NB4 (cell line): Measurements from ENCODE around the gene TREML1.

Source experiments
- DNase-seq: peaks from one replicate; pipeline ENCODE4 v3.0.0; 2010; ENCODE audit warnings: low read depth
- H3K4me3 ChIP-seq: one replicate; pipeline ENCODE4 v1.5.1; 2011; ENCODE audit warnings: mild to moderate bottlenecking, low read depth, low read length, moderate library complexity
- CTCF ChIP-seq: IDR thresholded peaks from one replicate; pipeline ENCODE4 v1.5.1; 2012; ENCODE audit warnings: low read depth, low read length
- MAX ChIP-seq: IDR thresholded peaks from 2 replicates; pipeline ENCODE4 v1.6.1; 2011; ENCODE audit warnings: low read depth, low read length
- MYC ChIP-seq: IDR thresholded peaks from 2 replicates; pipeline ENCODE4 v1.6.1; 2011; ENCODE audit warnings: low read depth, low read length
- POLR2A ChIP-seq: IDR thresholded peaks from 2 replicates; pipeline ENCODE4 v1.6.1; 2011; ENCODE audit warnings: mild to moderate bottlenecking; ENCODE audit not compliant: insufficient read length; ENCODE audit errors: extremely low read depth

Gene TREML1

GRCh38 chr6:41136911-41137310, 17.2 kb downstream of the TREML1 start:
- TF ChIP-seq MYC (no peak), CTCF (no peak), POLR2A (no peak), MAX (no peak)
- DNase-seq, result no peak
- no peak overlapping the region for H3K4me3 ChIP-seq

GRCh38 chr6:41135062-41135832, 18.9 kb downstream of the TREML1 start:
- no peak for DNase-seq
- H3K4me3 ChIP-seq, result no peak overlapping the region
- TF ChIP-seq MYC, result no peak
- TF ChIP-seq CTCF, result no peak
- no peak for TF ChIP-seq POLR2A
- TF ChIP-seq MAX, result no peak

- no peak for TF ChIP-seq CTCF
- no peak for TF ChIP-seq MYC
- TF ChIP-seq POLR2A, result no peak
- DNase-seq, result no peak
- H3K4me3 ChIP-seq, result no peak overlapping the region
Observed at GRCh38 chr6:41132254-41132653, 21.9 kb downstream of the TREML1 start.

GRCh38 chr6:41125282-41125681, 28.9 kb downstream of the TREML1 start:
- no peak for TF ChIP-seq POLR2A
- no peak for TF ChIP-seq MAX
- no peak for TF ChIP-seq MYC
- no peak for TF ChIP-seq CTCF
- no peak for DNase-seq
- no peak overlapping the region for H3K4me3 ChIP-seq

- no peak for TF ChIP-seq POLR2A
- no peak for TF ChIP-seq CTCF
- no peak for TF ChIP-seq MAX
- no peak for DNase-seq
- no peak overlapping the region for H3K4me3 ChIP-seq
Observed at GRCh38 chr6:41122918-41123317, 31.2 kb downstream of the TREML1 start.
